Small intestine (tissue), 7 donors: ENCODE results near the gene TRIM47. TPM values are rescaled to one million over a fixed set of nuclear protein-coding genes. Genes with fewer than 3 reads are reported as not detected.

Experiments used
- DNase-seq, 2 donors: peaks; one replicate each; pipeline versions ENCODE4 v3.0.0 to v3.0.0-alpha.2; 2013
- FAIRE-seq: peaks from 2 replicates; lab custom pipeline; 2012; peaks lifted over from hg19 to GRCh38; lab: Jason Lieb, UNC
- H3K27ac ChIP-seq, 3 donors: one replicate each; pipeline ENCODE4 v1.5.1; 2013; ENCODE audit warnings: low read length in 2 of 3, mild to moderate bottlenecking in 2 of 3, control low read depth in 1 of 3, inconsistent platforms in 1 of 3, low read depth in 1 of 3, moderate library complexity in 1 of 3
- H3K27me3 ChIP-seq, 3 donors: one replicate each; pipeline ENCODE4 v1.6.1; 2013; ENCODE audit warnings: low read length in 3 of 3, inconsistent platforms in 1 of 3; ENCODE audit not compliant: control insufficient read depth in 3 of 3, insufficient read depth in 3 of 3
- H3K36me3 ChIP-seq, 3 donors: one replicate each; pipeline ENCODE4 v1.6.1; 2013; ENCODE audit warnings: low read length in 3 of 3, inconsistent platforms in 1 of 3, low read depth in 1 of 3, mild to moderate bottlenecking in 1 of 3, moderate library complexity in 1 of 3; ENCODE audit not compliant: control insufficient read depth in 3 of 3, insufficient read depth in 2 of 3
- H3K4me1 ChIP-seq, 3 donors: one replicate each; pipeline ENCODE4 v1.6.1; 2013; ENCODE audit warnings: low read length in 2 of 3, inconsistent platforms in 1 of 3, low read depth in 1 of 3, mild to moderate bottlenecking in 1 of 3, moderate library complexity in 1 of 3; ENCODE audit not compliant: control insufficient read depth in 3 of 3, insufficient read depth in 2 of 3
- H3K4me3 ChIP-seq, 3 donors: one replicate each; pipeline ENCODE4 v1.5.1; 2013; ENCODE audit warnings: low read length in 3 of 3, control low read depth in 1 of 3, inconsistent platforms in 1 of 3, low read depth in 1 of 3, mild to moderate bottlenecking in 1 of 3, moderate library complexity in 1 of 3
- H3K9me3 ChIP-seq, 2 donors: one replicate each; pipeline ENCODE4 v1.6.1; 2013; ENCODE audit warnings: low read depth in 1 of 2, low read length in 1 of 2; ENCODE audit not compliant: control insufficient read depth in 2 of 2, insufficient read depth in 1 of 2
- WGBS, 3 donors: extraction: QIAGEN DNeasy Blood & Tissue Kit; methylation state at CpG; one replicate each; pipeline ENCODE4 v1.1.7; 2013; 5-methylcytosine and 5-hydroxymethylcytosine counted together
- polyA plus RNA-seq, 4 donors: library from polyadenylated mRNA; stranded (reverse) in 3 of 4; unstranded in 1 of 4; fragments of 200-250 nt in 3 of 4; fragments of 120-200 nt in 1 of 4; gene quantifications; one replicate each; pipeline versions ENCODE4 v1.2.1 to v1.2.3, GENCODE V29; 2013
- donor health status: healthy with polysubstance abuse.
- donor health status: control.
- donor health status: control.
- donor health status: Bipolar disorder and iron deficiency.
- donor health status: healthy.

Gene TRIM47
- polyA plus RNA-seq, 4 donors: 4.9 to 63.3 (median 43.8) TPM

- 93 to 95% (median 94%) methylated on average over 15 of the region's 15 CpGs for WGBS, 3 donors
- Histone ChIP-seq H3K27ac (no peak overlapping the region), H3K9me3 (no peaks in the 10 kb centered on the region), H3K4me1 (peaks cover 0 to 4% (median 0%) of the 10 kb centered on the region in 3 donors), H3K4me3 (no peak overlapping the region), H3K36me3 (peaks cover 0 to 77% (median 5%) of the 10 kb centered on the region in 3 donors), H3K27me3 (no peaks in the 10 kb centered on the region)
- DNase-seq (no peak), FAIRE-seq (no peak)
These were observed 40.0 kb downstream of the TRIM47 start for GRCh38 chr17:75838410-75838809.

- DNase-seq: no peak
- H3K4me1 ChIP-seq: no peaks in the 10 kb centered on the region
- WGBS, 3 donors: 81 to 83% (median 81%) methylated on average over 7 of the region's 7 CpGs
- H3K27me3 ChIP-seq: no peaks in the 10 kb centered on the region
- H3K27ac ChIP-seq: no peak overlapping the region
- no peak for FAIRE-seq
- H3K36me3 ChIP-seq: peaks cover 0 to 77% (median 5%) of the 10 kb centered on the region in 3 donors
- H3K4me3 ChIP-seq: no peak overlapping the region
- H3K9me3 ChIP-seq: no peaks in the 10 kb centered on the region
These were observed 40.5 kb downstream of the TRIM47 start for GRCh38 chr17:75837899-75838298.

GRCh38 chr17:75836605-75837004 is 41.8 kb downstream of the TRIM47 start:
- FAIRE-seq (no peak), DNase-seq (no peak)
- WGBS, 3 donors: 72 to 87% (median 79%) methylated on average over 8 to 9 of the region's 9 CpGs

GRCh38 chr17:75835654-75835987 is 42.8 kb downstream of the TRIM47 start:
- Histone ChIP-seq H3K9me3 (no peaks in the 10 kb centered on the region), H3K27ac (no peak overlapping the region), H3K36me3 (peaks cover 0 to 79% (median 5%) of the 10 kb centered on the region in 3 donors), H3K4me1 (peaks cover 0 to 3% (median 1%) of the 10 kb centered on the region in 3 donors), H3K27me3 (no peaks in the 10 kb centered on the region), H3K4me3 (no peak overlapping the region)
- DNase-seq (no peak), FAIRE-seq (no peak)
- 49 to 75% (median 70%) methylated on average over 9 of the region's 9 CpGs for WGBS, 3 donors

More at GRCh38 chr17:75836605-75837004, 41.8 kb downstream of the TRIM47 start:
- Histone ChIP-seq H3K27me3 (no peaks in the 10 kb centered on the region), H3K27ac (no peak overlapping the region), H3K9me3 (no peaks in the 10 kb centered on the region), H3K4me1 (no peaks in the 10 kb centered on the region), H3K4me3 (no peak overlapping the region), H3K36me3 (peaks cover 0 to 77% (median 5%) of the 10 kb centered on the region in 3 donors)

- H3K4me1 ChIP-seq: peaks cover 0 to 4% (median 3%) of the 10 kb centered on the region in 3 donors
- 63 to 71% (median 69%) methylated on average over 23 to 24 of the region's 24 CpGs for WGBS, 3 donors
- FAIRE-seq: no peak
- no peak for DNase-seq
- peak overlapping the region in 1 of 3 donors; percentile 3 for H3K27ac ChIP-seq
- no peak overlapping the region for H3K4me3 ChIP-seq
- no peaks in the 10 kb centered on the region for H3K27me3 ChIP-seq
- H3K9me3 ChIP-seq: no peaks in the 10 kb centered on the region
- peaks cover 0 to 79% (median 5%) of the 10 kb centered on the region in 3 donors for H3K36me3 ChIP-seq
These were observed 43.3 kb downstream of the TRIM47 start for GRCh38 chr17:75834928-75835653.

- FAIRE-seq (no peak), DNase-seq (no peak)
- no peaks in the 10 kb centered on the region for H3K9me3 ChIP-seq
- no peak overlapping the region for H3K4me3 ChIP-seq
- WGBS, 3 donors: 72 to 92% (median 91%) methylated on average over 13 to 25 of the region's 25 CpGs
- peaks cover 0 to 4% (median 3%) of the 10 kb centered on the region in 3 donors for H3K4me1 ChIP-seq
- no peak overlapping the region for H3K27ac ChIP-seq
- peaks cover 0 to 79% (median 2%) of the 10 kb centered on the region in 3 donors for H3K36me3 ChIP-seq
- H3K27me3 ChIP-seq: no peaks in the 10 kb centered on the region
These were observed 44.0 kb downstream of the TRIM47 start for GRCh38 chr17:75834279-75834920.

GRCh38 chr17:75832652-75833400 is 45.6 kb downstream of the TRIM47 start:
- Histone ChIP-seq H3K4me3 (no peak overlapping the region), H3K36me3 (peaks cover 0 to 84% (median 3%) of the 10 kb centered on the region in 3 donors), H3K27me3 (no peaks in the 10 kb centered on the region), H3K27ac (peak overlapping the region; percentile 12 to 91 (median 47)), H3K9me3 (no peaks in the 10 kb centered on the region), H3K4me1 (peaks cover 0 to 10% (median 3%) of the 10 kb centered on the region in 3 donors)
- FAIRE-seq (no peak), DNase-seq (no peak)
- 50 to 73% (median 53%) methylated on average over 19 to 20 of the region's 20 CpGs for WGBS, 3 donors

GRCh38 chr17:75832164-75832651 is 46.2 kb downstream of the TRIM47 start:
- Histone ChIP-seq H3K4me3 (no peak overlapping the region), H3K27ac (peak overlapping the region; percentile 12 to 91 (median 47)), H3K36me3 (peaks cover 0 to 87% (median 3%) of the 10 kb centered on the region in 3 donors), H3K27me3 (no peaks in the 10 kb centered on the region), H3K9me3 (no peaks in the 10 kb centered on the region), H3K4me1 (peaks cover 0 to 16% (median 3%) of the 10 kb centered on the region in 3 donors)
- FAIRE-seq (no peak), DNase-seq (peak in 1 of 2 donors; percentile 54)
- WGBS, 3 donors: 71 to 83% (median 73%) methylated on average over 10 of the region's 10 CpGs
